K562 (cell line): ENCODE data around the gene PNRC2. TPM values are rescaled to one million over a fixed set of nuclear protein-coding genes. Genes with fewer than 3 reads are reported as not detected.

Experiments
- C11orf30 ChIP-seq: fragments of 450-650 bp; IDR thresholded peaks from 2 replicates; pipeline ENCODE4 v1.6.1; 2016; ENCODE audit warnings: low read depth, mild to moderate bottlenecking
- CBX1 ChIP-seq: sonication (generic); IDR thresholded peaks from 2 replicates; pipeline ENCODE4 v1.6.1; 2016; ENCODE audit warnings: antibody characterized with exemption, low read depth, mild to moderate bottlenecking
- CSDE1 ChIP-seq, 2 experiments: fragments of 450-650 bp; IDR thresholded peaks; 2 replicates each; pipeline ENCODE4 v1.6.1; 2016; ENCODE audit warnings: mild to moderate bottlenecking in 1 of 2
- EHMT2 ChIP-seq: fragments of 450-650 bp; IDR thresholded peaks from 2 replicates; pipeline ENCODE4 v1.6.1; 2018; ENCODE audit warnings: antibody characterized with exemption
- FOXJ3 ChIP-seq: sonication (generic); formaldehyde crosslinking; IDR thresholded peaks from 2 replicates; pipeline ENCODE4 v1.4.0; 2020; ENCODE audit warnings: mild to moderate bottlenecking, missing genetic modification reagents
- GTF2F1 ChIP-seq: IDR thresholded peaks from 2 replicates; pipeline ENCODE4 v1.6.1; 2011; ENCODE audit warnings: low read depth, low read length, improper control_type of control experiment
- ILF3 ChIP-seq: fragments of 450-650 bp; IDR thresholded peaks from 2 replicates; pipeline ENCODE4 v1.6.1; 2018; ENCODE audit warnings: antibody characterized with exemption, mild to moderate bottlenecking, moderate library complexity, borderline replicate concordance
- LCOR ChIP-seq: sonication (generic); formaldehyde crosslinking; IDR thresholded peaks from 2 replicates; pipeline ENCODE4 v1.8.0; 2022; ENCODE audit warnings: mild to moderate bottlenecking, missing genetic modification reagents
- MCM3 ChIP-seq: fragments of 450-650 bp; IDR thresholded peaks from 2 replicates; pipeline ENCODE4 v1.6.1; 2016
- MCM5 ChIP-seq: fragments of 450-650 bp; IDR thresholded peaks from 2 replicates; pipeline ENCODE4 v1.6.1; 2016; ENCODE audit warnings: low read depth
- NCOA2 ChIP-seq, 2 experiments: fragments of 450-650 bp; IDR thresholded peaks; 2 replicates each; pipeline ENCODE4 v1.6.1; 2018; ENCODE audit warnings: mild to moderate bottlenecking in 2 of 2, moderate library complexity in 1 of 2; ENCODE audit not compliant: partially characterized antibody in 2 of 2
- PHF20 ChIP-seq: fragments of 450-650 bp; IDR thresholded peaks from 2 replicates; pipeline ENCODE4 v1.6.1; 2018; ENCODE audit not compliant: partially characterized antibody
- POLR2AphosphoS5 ChIP-seq: IDR thresholded peaks from 2 replicates; pipeline ENCODE4 v1.6.1; 2011; ENCODE audit warnings: mild to moderate bottlenecking, low read depth, low read length, moderate library complexity; ENCODE audit not compliant: control insufficient read depth, insufficient read depth
- POLR2H ChIP-seq: IDR thresholded peaks from 2 replicates; pipeline ENCODE4 v1.6.1; 2016; ENCODE audit warnings: missing genetic modification characterization, low read depth, mild to moderate bottlenecking, control low read depth, missing compliant biosample characterization, moderate library complexity
- TARDBP ChIP-seq: fragments of 450-650 bp; IDR thresholded peaks from 2 replicates; pipeline ENCODE4 v1.6.1; 2016
- ZC3H11A ChIP-seq: IDR thresholded peaks from 2 replicates; pipeline ENCODE4 v1.6.1; 2012; ENCODE audit warnings: low read depth, low read length, improper control_type of control experiment
- ZNF436 ChIP-seq: fragments of 250-450, 450-650 bp; sonication (Bioruptor Pico); formaldehyde crosslinking; IDR thresholded peaks from 2 replicates; pipeline ENCODE4 v1.7.0; 2020; ENCODE audit warnings: mild to moderate bottlenecking
- ZNF584 ChIP-seq: fragments of 200-800 bp; sonication (Bioruptor generic); IDR thresholded peaks from 2 replicates; pipeline ENCODE4 v1.6.1; 2016; ENCODE audit warnings: low read depth, mild to moderate bottlenecking, missing genetic modification characterization, missing compliant biosample characterization
- polyA plus RNA-seq, 8 experiments: library from polyadenylated mRNA; depleted of rRNA in 4 of 8; stranded (reverse) in 5 of 8; unstranded in 3 of 8; fragments of >200 nt; fragmentation: Nextera tagmentation in 2 of 8; fragmentation: Illumina TruSeq in 1 of 8; extraction: Ambion mirVana in 2 of 8; extraction: Trizol in 1 of 8; gene quantifications; 2 replicates each; pipeline versions ENCODE4 v1.2.1 to v1.2.3, GENCODE V29; 2011 to 2014; ENCODE audit warnings: inconsistent platforms in 1 of 8, missing spikeins in 1 of 8
- total RNA-seq, 7 experiments: library from RNA; depleted of rRNA in 6 of 7; stranded (reverse); fragments of >200 nt in 6 of 7; fragmentation: Illumina TruSeq in 2 of 7; extraction: Trizol in 2 of 7; gene quantifications; 2 replicates each; pipeline versions ENCODE4 v1.2.1 to v1.2.3, GENCODE V29; 2011 to 2021; ENCODE audit warnings: low replicate concordance in 1 of 7
- TF ChIP-seq, protein P1 (sequence below): sonication (generic); formaldehyde crosslinking; IDR thresholded peaks from 2 replicates; pipeline ENCODE4 v1.8.1; 2022; ENCODE audit warnings: missing genetic modification reagents
- TF ChIP-seq, protein P2 (sequence below): sonication (generic); formaldehyde crosslinking; IDR thresholded peaks from 2 replicates; pipeline ENCODE4 v1.8.1; 2022; ENCODE audit warnings: missing genetic modification reagents
- TF ChIP-seq, protein P3 (sequence below): sonication (generic); formaldehyde crosslinking; IDR thresholded peaks from 2 replicates; pipeline ENCODE4 v1.8.0; 2022; ENCODE audit warnings: mild to moderate bottlenecking, low read depth, missing genetic modification reagents
- TF ChIP-seq, protein P4 (sequence below): fragments of 250-450 bp; sonication (Bioruptor Pico); IDR thresholded peaks from 2 replicates; pipeline ENCODE4 v1.8.0; 2022; ENCODE audit warnings: inconsistent platforms, mild to moderate bottlenecking, moderate library complexity, borderline replicate concordance
- TF ChIP-seq, protein P5 (sequence below), 3 experiments: IDR thresholded peaks in 2 of 3; conservative IDR thresholded peaks in 1 of 3; 2 replicates each; pipeline ENCODE4 v1.5.1; 2011 to 2012; ENCODE audit warnings: low read length in 3 of 3, mild to moderate bottlenecking in 3 of 3, control low read depth in 2 of 3, improper control_type of control experiment in 1 of 3, inconsistent platforms in 1 of 3, low read depth in 1 of 3, mixed read lengths in 1 of 3, moderate library complexity in 1 of 3; ENCODE audit not compliant: insufficient read depth in 2 of 3

Gene PNRC2
- total and polyA plus RNA-seq, 9 of the 15 experiments (the other 6 are each of a cell fraction or from before 2014, with no cell fraction given) = 127 to 303 (median 203) TPM

DNA sequence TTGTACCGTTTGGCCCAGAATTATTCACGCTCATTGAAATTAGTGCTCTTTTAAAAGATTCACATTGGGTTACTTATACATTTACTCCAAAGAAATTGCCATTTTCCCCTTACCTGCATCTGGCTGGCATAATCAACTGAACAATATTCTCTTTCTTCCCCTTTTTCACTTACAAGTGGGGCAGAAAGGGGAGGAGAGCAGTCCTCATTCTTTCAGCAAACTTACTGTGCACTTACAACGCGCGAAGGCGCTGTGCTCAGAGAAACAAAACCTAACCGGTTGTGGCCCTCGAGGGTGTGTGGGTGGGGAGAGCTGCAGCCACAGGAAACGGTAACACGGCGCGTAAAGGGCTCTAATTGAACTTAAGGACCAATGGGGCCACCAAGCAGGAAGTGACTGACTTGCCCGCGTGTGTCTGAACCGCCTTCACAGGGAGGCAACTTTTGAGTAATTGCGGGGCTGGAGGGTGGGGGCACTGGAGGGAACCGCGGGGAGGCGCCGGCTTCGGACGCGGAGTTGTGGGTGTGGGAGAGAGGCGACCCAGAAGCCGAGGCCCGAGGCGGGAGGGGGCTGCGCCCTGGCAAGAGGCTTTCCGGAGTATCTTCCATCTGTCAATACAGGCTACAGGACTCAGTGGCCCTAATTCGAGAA lies 693 bp upstream of the PNRC2 start (continued):
- TF ChIP-seq MCM5 (no peak), TARDBP (peak; percentile 43; the same call in 1 of the 2 replicates), ZC3H11A (0 out of 2 replicates have a peak, but pooled peaks have one; percentile 11), GTF2F1 (peak; percentile 63; the same call in 1 of the 2 replicates), PHF20 (no peak), CBX1 (peak; percentile 61; the same call in 1 of the 2 replicates), CSDE1 (IDR thresholded peaks at IDR 0.05) (peak in 1 of 2 experiments; percentile 3; a peak in 1 of 4 replicates), LCOR (no peak), ILF3 (0 out of 2 replicates have a peak, but pooled peaks have one; percentile 62), POLR2AphosphoS5 (peak; percentile 85), POLR2H (tag) (no peak), EHMT2 (no peak), FOXJ3 (CRISPR knock-in tag) (no peak), NCOA2 (IDR thresholded peaks at IDR 0.05; ENCODE audit: partially characterized antibody in 2 of 2) (no peak), C11orf30 (no peak), MCM3 (no peak), ZNF584 (CRISPR knock-in tag) (no peak; the same call in none of the 2 replicates), ZNF436 (no peak)
- TF ChIP-seq, protein P1, sequence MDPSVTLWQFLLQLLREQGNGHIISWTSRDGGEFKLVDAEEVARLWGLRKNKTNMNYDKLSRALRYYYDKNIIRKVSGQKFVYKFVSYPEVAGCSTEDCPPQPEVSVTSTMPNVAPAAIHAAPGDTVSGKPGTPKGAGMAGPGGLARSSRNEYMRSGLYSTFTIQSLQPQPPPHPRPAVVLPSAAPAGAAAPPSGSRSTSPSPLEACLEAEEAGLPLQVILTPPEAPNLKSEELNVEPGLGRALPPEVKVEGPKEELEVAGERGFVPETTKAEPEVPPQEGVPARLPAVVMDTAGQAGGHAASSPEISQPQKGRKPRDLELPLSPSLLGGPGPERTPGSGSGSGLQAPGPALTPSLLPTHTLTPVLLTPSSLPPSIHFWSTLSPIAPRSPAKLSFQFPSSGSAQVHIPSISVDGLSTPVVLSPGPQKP (CRISPR knock-in tag) = no peak
- TF ChIP-seq, protein P2, sequence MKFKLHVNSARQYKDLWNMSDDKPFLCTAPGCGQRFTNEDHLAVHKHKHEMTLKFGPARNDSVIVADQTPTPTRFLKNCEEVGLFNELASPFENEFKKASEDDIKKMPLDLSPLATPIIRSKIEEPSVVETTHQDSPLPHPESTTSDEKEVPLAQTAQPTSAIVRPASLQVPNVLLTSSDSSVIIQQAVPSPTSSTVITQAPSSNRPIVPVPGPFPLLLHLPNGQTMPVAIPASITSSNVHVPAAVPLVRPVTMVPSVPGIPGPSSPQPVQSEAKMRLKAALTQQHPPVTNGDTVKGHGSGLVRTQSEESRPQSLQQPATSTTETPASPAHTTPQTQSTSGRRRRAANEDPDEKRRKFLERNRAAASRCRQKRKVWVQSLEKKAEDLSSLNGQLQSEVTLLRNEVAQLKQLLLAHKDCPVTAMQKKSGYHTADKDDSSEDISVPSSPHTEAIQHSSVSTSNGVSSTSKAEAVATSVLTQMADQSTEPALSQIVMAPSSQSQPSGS (CRISPR knock-in tag) = no peak
- TF ChIP-seq, protein P3, sequence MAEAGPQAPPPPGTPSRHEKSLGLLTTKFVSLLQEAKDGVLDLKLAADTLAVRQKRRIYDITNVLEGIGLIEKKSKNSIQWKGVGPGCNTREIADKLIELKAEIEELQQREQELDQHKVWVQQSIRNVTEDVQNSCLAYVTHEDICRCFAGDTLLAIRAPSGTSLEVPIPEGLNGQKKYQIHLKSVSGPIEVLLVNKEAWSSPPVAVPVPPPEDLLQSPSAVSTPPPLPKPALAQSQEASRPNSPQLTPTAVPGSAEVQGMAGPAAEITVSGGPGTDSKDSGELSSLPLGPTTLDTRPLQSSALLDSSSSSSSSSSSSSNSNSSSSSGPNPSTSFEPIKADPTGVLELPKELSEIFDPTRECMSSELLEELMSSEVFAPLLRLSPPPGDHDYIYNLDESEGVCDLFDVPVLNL (CRISPR knock-in tag) = peak; percentile 73; the same call in 1 of the 2 replicates
- TF ChIP-seq, protein P4, sequence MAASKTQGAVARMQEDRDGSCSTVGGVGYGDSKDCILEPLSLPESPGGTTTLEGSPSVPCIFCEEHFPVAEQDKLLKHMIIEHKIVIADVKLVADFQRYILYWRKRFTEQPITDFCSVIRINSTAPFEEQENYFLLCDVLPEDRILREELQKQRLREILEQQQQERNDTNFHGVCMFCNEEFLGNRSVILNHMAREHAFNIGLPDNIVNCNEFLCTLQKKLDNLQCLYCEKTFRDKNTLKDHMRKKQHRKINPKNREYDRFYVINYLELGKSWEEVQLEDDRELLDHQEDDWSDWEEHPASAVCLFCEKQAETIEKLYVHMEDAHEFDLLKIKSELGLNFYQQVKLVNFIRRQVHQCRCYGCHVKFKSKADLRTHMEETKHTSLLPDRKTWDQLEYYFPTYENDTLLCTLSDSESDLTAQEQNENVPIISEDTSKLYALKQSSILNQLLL (CRISPR knock-in tag) = no peak
- TF ChIP-seq, protein P5, sequence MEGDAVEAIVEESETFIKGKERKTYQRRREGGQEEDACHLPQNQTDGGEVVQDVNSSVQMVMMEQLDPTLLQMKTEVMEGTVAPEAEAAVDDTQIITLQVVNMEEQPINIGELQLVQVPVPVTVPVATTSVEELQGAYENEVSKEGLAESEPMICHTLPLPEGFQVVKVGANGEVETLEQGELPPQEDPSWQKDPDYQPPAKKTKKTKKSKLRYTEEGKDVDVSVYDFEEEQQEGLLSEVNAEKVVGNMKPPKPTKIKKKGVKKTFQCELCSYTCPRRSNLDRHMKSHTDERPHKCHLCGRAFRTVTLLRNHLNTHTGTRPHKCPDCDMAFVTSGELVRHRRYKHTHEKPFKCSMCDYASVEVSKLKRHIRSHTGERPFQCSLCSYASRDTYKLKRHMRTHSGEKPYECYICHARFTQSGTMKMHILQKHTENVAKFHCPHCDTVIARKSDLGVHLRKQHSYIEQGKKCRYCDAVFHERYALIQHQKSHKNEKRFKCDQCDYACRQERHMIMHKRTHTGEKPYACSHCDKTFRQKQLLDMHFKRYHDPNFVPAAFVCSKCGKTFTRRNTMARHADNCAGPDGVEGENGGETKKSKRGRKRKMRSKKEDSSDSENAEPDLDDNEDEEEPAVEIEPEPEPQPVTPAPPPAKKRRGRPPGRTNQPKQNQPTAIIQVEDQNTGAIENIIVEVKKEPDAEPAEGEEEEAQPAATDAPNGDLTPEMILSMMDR (IDR thresholded peaks at IDR 0.05 in 2 of 3, conservative IDR thresholded peaks at IDR 0.05 in 1 of 3; ENCODE audit: insufficient read depth in 2 of 3, low read depth in 1 of 3, low read length in 3 of 3) = peak; percentile 46 to 51 (median 46); a peak in 5 of 6 replicates
